Hepatocyte (in vitro differentiated cells): ENCODE data around the gene APBB2. TPM values are rescaled to one million over a fixed set of nuclear protein-coding genes. Genes with fewer than 3 reads are reported as not detected.

ENCODE experiments used
- DNase-seq: peaks from one replicate; pipeline ENCODE4 v3.0.0-alpha.2; 2016; ENCODE audit warnings: low spot score
- H2AFZ ChIP-seq: fragments of 200-600 bp; sonication (generic); 2 replicates; pipeline ENCODE4 v1.6.0; 2016; ENCODE audit warnings: antibody characterized with exemption, mild to moderate bottlenecking
- H3K27ac ChIP-seq: fragments of 200-600 bp; sonication (generic); 2 replicates; pipeline ENCODE4 v1.5.1; 2016; ENCODE audit warnings: mild to moderate bottlenecking
- H3K27me3 ChIP-seq: fragments of 200-600 bp; sonication (generic); 2 replicates; pipeline ENCODE4 v1.6.1; 2016
- H3K36me3 ChIP-seq: fragments of 200-600 bp; sonication (generic); replicated peaks from 2 replicates; pipeline ENCODE4 v1.5.1; 2016; ENCODE audit warnings: low read depth; ENCODE audit not compliant: insufficient read depth
- H3K4me1 ChIP-seq: fragments of 200-600 bp; sonication (generic); 2 replicates; pipeline ENCODE4 v1.5.1; 2016; ENCODE audit warnings: mild to moderate bottlenecking, moderate library complexity; ENCODE audit not compliant: insufficient read depth
- H3K4me2 ChIP-seq: fragments of 200-600 bp; sonication (generic); 2 replicates; pipeline ENCODE4 v1.6.0; 2016
- H3K4me3 ChIP-seq: fragments of 200-600 bp; sonication (generic); 2 replicates; pipeline ENCODE4 v1.5.1; 2016; ENCODE audit warnings: mild to moderate bottlenecking
- H3K79me2 ChIP-seq: fragments of 200-600 bp; sonication (generic); 2 replicates; pipeline ENCODE4 v1.6.0; 2017; ENCODE audit warnings: mild to moderate bottlenecking
- H3K9me2 ChIP-seq: fragments of 200-600 bp; sonication (generic); replicated peaks from 2 replicates; pipeline ENCODE4 v1.6.0; 2017; ENCODE audit warnings: mild to moderate bottlenecking; ENCODE audit not compliant: insufficient read depth
- H3K9me3 ChIP-seq: fragments of 200-600 bp; sonication (generic); 2 replicates; pipeline ENCODE4 v1.5.1; 2016; ENCODE audit warnings: low read depth, mild to moderate bottlenecking
- H4K20me1 ChIP-seq: fragments of 200-600 bp; sonication (generic); 2 replicates; pipeline ENCODE4 v1.6.0; 2016; ENCODE audit warnings: mild to moderate bottlenecking; ENCODE audit not compliant: insufficient read depth, poor library complexity, severe bottlenecking
- EZH2 ChIP-seq: fragments of 200-600 bp; sonication (generic); IDR thresholded peaks from 2 replicates; pipeline ENCODE4 v1.6.1; 2016; ENCODE audit warnings: antibody characterized with exemption, mild to moderate bottlenecking, borderline replicate concordance
- EZH2phosphoT487 ChIP-seq: fragments of 200-600 bp; sonication (generic); IDR thresholded peaks from one replicate; pipeline ENCODE4 v1.6.1; 2018; ENCODE audit warnings: antibody characterized with exemption, mild to moderate bottlenecking, low read depth, moderate library complexity; ENCODE audit not compliant: unreplicated experiment, severe bottlenecking
- WGBS: methylation state at CpG from one replicate; pipeline ENCODE4 v1.1.6; 2016; ENCODE audit warnings: low lambda C conversion rate; ENCODE audit errors: missing lambda C conversion rate; 5-methylcytosine and 5-hydroxymethylcytosine counted together
- polyA plus RNA-seq: library from polyadenylated mRNA; unstranded; fragments of >200 nt; fragmentation: Nextera tagmentation; extraction: Ambion mirVana; gene quantifications from 2 replicates; pipeline ENCODE4 v1.2.1, GENCODE V29; 2016
- total RNA-seq: library from RNA; depleted of rRNA; stranded (reverse); fragments of >200 nt; gene quantifications from 2 replicates; pipeline ENCODE4 v1.2.3, GENCODE V29; 2014
- TF ChIP-seq, protein P1 (sequence below): fragments of 200-600 bp; sonication (generic); IDR thresholded peaks from 2 replicates; pipeline ENCODE4 v1.5.1; 2016; ENCODE audit warnings: antibody characterized with exemption, mild to moderate bottlenecking; ENCODE audit not compliant: poor library complexity

The APBB2 gene
- total and polyA plus RNA-seq, 2 experiments from 2014 or later: 23.4 to 47.5 TPM

DNA sequence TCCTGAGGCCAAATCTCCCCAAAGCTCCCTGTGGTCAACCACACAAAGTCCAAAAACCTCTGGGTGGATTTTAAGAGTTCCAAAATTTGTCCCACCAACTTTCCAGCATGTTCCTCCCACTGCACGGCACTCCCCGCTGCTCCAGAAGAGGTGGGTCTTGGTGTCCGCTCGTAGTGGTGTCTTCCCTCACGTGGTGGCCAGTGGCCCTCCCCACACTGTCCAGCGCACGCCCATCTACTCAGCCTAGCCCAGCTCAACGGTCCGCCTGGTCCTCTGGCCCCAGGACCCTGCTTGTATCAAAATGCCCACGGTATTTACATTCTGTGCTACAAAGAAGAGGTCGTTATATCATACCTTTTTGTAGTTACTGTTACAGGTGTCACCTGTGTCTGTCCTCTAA is 381.1 kb downstream of the APBB2 start:
- Histone ChIP-seq H3K4me3 (no peak overlapping the region), H3K79me2 (no peaks in the 10 kb centered on the region), H3K27ac (no peak overlapping the region), H3K9me2 (no peaks in the 10 kb centered on the region), H3K4me2 (no peak overlapping the region), H2AFZ (no peak overlapping the region), H4K20me1 (no peaks in the 10 kb centered on the region), H3K36me3 (no peaks in the 10 kb centered on the region), H3K4me1 (no peaks in the 10 kb centered on the region), H3K27me3 (no peaks in the 10 kb centered on the region), H3K9me3 (no peaks in the 10 kb centered on the region)
- no peak for TF ChIP-seq EZH2phosphoT487
- TF ChIP-seq, protein P1, sequence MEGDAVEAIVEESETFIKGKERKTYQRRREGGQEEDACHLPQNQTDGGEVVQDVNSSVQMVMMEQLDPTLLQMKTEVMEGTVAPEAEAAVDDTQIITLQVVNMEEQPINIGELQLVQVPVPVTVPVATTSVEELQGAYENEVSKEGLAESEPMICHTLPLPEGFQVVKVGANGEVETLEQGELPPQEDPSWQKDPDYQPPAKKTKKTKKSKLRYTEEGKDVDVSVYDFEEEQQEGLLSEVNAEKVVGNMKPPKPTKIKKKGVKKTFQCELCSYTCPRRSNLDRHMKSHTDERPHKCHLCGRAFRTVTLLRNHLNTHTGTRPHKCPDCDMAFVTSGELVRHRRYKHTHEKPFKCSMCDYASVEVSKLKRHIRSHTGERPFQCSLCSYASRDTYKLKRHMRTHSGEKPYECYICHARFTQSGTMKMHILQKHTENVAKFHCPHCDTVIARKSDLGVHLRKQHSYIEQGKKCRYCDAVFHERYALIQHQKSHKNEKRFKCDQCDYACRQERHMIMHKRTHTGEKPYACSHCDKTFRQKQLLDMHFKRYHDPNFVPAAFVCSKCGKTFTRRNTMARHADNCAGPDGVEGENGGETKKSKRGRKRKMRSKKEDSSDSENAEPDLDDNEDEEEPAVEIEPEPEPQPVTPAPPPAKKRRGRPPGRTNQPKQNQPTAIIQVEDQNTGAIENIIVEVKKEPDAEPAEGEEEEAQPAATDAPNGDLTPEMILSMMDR: no peak
- no peak for TF ChIP-seq EZH2
- no peak for DNase-seq
- 96% methylated on average over 11 of the region's 11 CpGs for WGBS

GRCh38 chr4:40832175-40832574 is 382.2 kb downstream of the APBB2 start:
- Histone ChIP-seq H2AFZ (no peak overlapping the region), H3K27ac (no peak overlapping the region), H3K36me3 (no peaks in the 10 kb centered on the region), H3K9me3 (no peaks in the 10 kb centered on the region), H3K79me2 (no peaks in the 10 kb centered on the region), H3K9me2 (no peaks in the 10 kb centered on the region), H3K27me3 (no peaks in the 10 kb centered on the region), H3K4me1 (no peaks in the 10 kb centered on the region), H3K4me3 (no peak overlapping the region), H3K4me2 (no peak overlapping the region), H4K20me1 (no peaks in the 10 kb centered on the region)
- 88% methylated on average over 11 of the region's 11 CpGs for WGBS
- TF ChIP-seq EZH2phosphoT487 (no peak), EZH2 (no peak)
- TF ChIP-seq, protein P1: no peak
- no peak for DNase-seq

DNA sequence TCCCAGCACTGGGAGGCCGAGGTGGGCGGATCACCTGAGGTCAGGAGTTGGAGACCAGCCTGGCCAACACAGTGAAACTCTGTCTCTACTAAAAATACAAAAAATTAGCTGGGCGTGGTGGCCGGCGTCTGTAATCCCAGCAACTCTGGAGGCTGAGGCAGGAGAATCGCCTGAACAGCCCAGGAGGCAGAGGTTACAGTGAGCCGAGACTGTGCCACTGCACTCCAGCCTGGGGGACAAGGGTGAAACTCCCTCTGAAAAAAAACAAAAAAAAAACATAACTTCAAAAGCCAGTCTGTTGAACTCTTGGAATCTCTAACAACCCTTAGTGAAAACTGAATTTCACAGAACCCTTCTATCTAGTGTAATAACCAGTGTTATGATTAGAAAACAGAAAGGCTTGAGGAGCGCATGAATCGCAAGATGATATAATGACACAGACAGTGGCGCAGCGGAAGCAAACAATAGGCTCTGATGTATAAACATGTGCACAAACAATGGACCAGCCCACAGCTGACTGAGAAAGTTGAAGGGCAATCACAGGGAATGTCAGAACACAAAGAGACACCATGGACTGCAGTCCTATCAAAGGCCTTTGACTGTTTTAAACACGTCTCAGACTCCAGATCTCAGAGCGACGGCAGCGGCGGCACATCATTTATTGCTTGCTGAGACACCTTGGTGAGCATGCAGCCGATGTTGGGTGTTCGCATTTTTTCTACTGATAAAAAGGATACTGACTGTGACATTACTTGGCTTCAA is 383.0 kb downstream of the APBB2 start:
- Histone ChIP-seq H3K4me2 (no peak overlapping the region), H2AFZ (no peak overlapping the region), H3K4me3 (no peak overlapping the region), H3K4me1 (no peaks in the 10 kb centered on the region), H3K36me3 (no peaks in the 10 kb centered on the region), H3K27me3 (no peaks in the 10 kb centered on the region), H3K9me3 (no peaks in the 10 kb centered on the region), H3K9me2 (no peaks in the 10 kb centered on the region), H3K79me2 (no peaks in the 10 kb centered on the region), H3K27ac (no peak overlapping the region), H4K20me1 (no peaks in the 10 kb centered on the region)
- TF ChIP-seq, protein P1: no peak
- TF ChIP-seq EZH2phosphoT487: no peak
- TF ChIP-seq EZH2: no peak
- WGBS: 90% methylated on average over 18 of the region's 18 CpGs
- no peak for DNase-seq
